A673 (cell line): ENCODE data around the gene CEACAM8. TPM values are rescaled to one million over a fixed set of nuclear protein-coding genes. Genes with fewer than 3 reads are reported as not detected.

Source experiments
- BruUV-seq: library from RNA; stranded (reverse); fragments of 400-500 nt; replicated peaks from 2 replicates; lab custom pipeline; 2021; lab: Mats Ljungman, UMichigan
- CTCF ChIA-PET: fragments of 300-600 bp; sonication (Branson Sonifier 250); formaldehyde crosslinking; loops from one replicate; lab custom pipeline; 2022; ENCODE audit warnings: antibody characterized with exemption; lab: Charles Lee
- POLR2A ChIA-PET: fragments of 300-600 bp; sonication (Branson Sonifier 250); formaldehyde crosslinking; loops from one replicate; lab custom pipeline; 2022; ENCODE audit warnings: antibody characterized with exemption; ENCODE audit not compliant: low non-redundant PET; lab: Charles Lee
- DNase-seq: peaks from one replicate; pipeline ENCODE4 v3.0.0-alpha.2; 2015; ENCODE audit warnings: low spot score
- H3K27ac ChIP-seq: fragments of 200-600 bp; sonication (generic); 2 replicates; pipeline ENCODE4 v1.5.1; 2016; ENCODE audit warnings: mixed run types, low read depth, mild to moderate bottlenecking, mixed read lengths, antibody characterized with exemption, low read length; ENCODE audit not compliant: poor library complexity, severe bottlenecking
- H3K27me3 ChIP-seq: fragments of 200-600 bp; sonication (generic); replicated peaks from 2 replicates; pipeline ENCODE4 v1.6.1; 2017; ENCODE audit warnings: mixed run types, low read depth, mild to moderate bottlenecking, mixed read lengths, antibody characterized with exemption, low read length; ENCODE audit not compliant: insufficient read depth, poor library complexity
- H3K36me3 ChIP-seq: fragments of 200-600 bp; sonication (generic); 2 replicates; pipeline ENCODE4 v1.6.1; 2016; ENCODE audit warnings: mixed run types, mild to moderate bottlenecking, mixed read lengths, antibody characterized with exemption, low read length; ENCODE audit not compliant: insufficient read depth, poor library complexity, severe bottlenecking
- H3K4me1 ChIP-seq: fragments of 200-600 bp; sonication (generic); 2 replicates; pipeline ENCODE4 v1.6.1; 2017; ENCODE audit warnings: mixed run types, mild to moderate bottlenecking, mixed read lengths, antibody characterized with exemption, low read length; ENCODE audit not compliant: insufficient read depth, poor library complexity, severe bottlenecking
- H3K4me3 ChIP-seq: fragments of 200-600 bp; sonication (generic); 2 replicates; pipeline ENCODE4 v1.5.1; 2016; ENCODE audit warnings: low read depth, mixed run types, mild to moderate bottlenecking, mixed read lengths, low read length; ENCODE audit not compliant: poor library complexity, severe bottlenecking
- H3K9me3 ChIP-seq: fragments of 200-600 bp; sonication (generic); 2 replicates; pipeline ENCODE4 v1.6.1; 2016; ENCODE audit warnings: mixed run types, low read depth, mild to moderate bottlenecking, mixed read lengths, antibody characterized with exemption, low read length; ENCODE audit not compliant: poor library complexity, severe bottlenecking
- EZH2 ChIP-seq: fragments of 200-600 bp; sonication (generic); IDR thresholded peaks from 2 replicates; pipeline ENCODE4 v1.6.1; 2017; ENCODE audit warnings: borderline replicate concordance, low read depth, mild to moderate bottlenecking, mixed read lengths, antibody characterized with exemption, low read length; ENCODE audit not compliant: poor library complexity, severe bottlenecking
- intact Hi-C: fragments of 100-400 bp; cut with micrococcal nuclease; formaldehyde crosslinking; loops from one replicate; pipeline ENCODE4 v1.10.0; 2022; ENCODE audit not compliant: unreplicated experiment
- total RNA-seq: library from RNA; stranded (reverse); gene quantifications from 2 replicates; pipeline ENCODE4 v1.2.3, GENCODE V29; 2021
- TF ChIP-seq, protein P1 (sequence below): fragments of 300-800, 200-600 bp; sonication (generic); conservative IDR thresholded peaks from 2 replicates; pipeline ENCODE4 v1.5.1; 2017; ENCODE audit warnings: low read depth, mild to moderate bottlenecking, antibody characterized with exemption, low read length, moderate library complexity, mixed read lengths

CEACAM8 gene
- total RNA-seq, 1 experiment from 2014 or later, result not detected

DNA sequence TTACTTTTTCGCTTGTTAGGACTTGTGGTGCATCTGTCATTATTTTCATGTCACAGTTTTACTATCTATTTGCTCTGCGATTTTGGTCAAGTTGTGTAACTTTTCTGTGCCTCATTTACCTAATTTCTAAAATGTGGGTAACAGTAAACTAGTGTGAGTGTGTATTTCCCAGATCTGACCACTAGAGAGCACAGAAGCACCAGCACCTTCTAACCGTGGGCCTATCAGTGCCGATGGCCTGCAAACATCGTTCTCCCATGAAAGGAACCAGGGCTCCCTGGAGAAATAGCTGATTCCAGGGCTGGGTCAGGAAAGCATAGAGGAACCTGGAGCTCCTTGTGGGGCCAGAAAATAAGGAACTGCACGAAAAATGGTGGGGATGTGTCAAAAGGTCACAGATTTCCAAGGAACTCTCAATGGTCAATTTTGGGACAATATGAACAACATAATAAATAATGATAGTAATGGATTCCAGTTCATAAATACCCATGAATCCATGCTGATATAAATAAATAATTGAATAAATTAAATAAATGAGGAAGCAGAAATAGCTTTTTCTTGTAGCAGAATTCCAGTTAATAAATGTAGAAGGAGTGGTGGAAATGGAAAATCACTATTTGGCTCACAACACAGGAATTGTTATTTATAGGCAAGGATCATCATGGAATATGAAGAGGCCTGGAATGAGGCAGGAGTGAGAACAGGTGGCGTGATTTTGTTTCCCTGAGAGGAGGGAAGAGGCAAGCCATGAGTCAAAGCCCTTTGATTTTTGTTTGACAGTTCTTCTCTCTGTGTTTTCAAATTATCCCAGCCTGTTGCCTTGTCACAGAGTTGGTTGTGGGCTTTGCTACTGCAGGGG lies 31.1 kb downstream of the CEACAM8 start:
- DNase-seq, result peak; percentile 58
- Histone ChIP-seq H3K36me3 (no peaks in the 10 kb centered on the region), H3K4me3 (no peak overlapping the region), H3K4me1 (no peaks in the 10 kb centered on the region), H3K27ac (no peak overlapping the region), H3K27me3 (peaks cover 4% of the 10 kb centered on the region), H3K9me3 (no peaks in the 10 kb centered on the region)
- intact Hi-C loops, result loop anchor here (5.0 kb wide), 1 partner anchor 34 kb away; no protein-coding TSS in a partner anchor
- CTCF ChIA-PET, result interaction anchor here (0.5 kb wide), 1 partner anchor 107 kb away, joined by 3 read pairs; no protein-coding TSS in a partner anchor
- no TSS peak for BruUV-seq
- POLR2A ChIA-PET, result no interaction called here
- TF ChIP-seq, protein P1, sequence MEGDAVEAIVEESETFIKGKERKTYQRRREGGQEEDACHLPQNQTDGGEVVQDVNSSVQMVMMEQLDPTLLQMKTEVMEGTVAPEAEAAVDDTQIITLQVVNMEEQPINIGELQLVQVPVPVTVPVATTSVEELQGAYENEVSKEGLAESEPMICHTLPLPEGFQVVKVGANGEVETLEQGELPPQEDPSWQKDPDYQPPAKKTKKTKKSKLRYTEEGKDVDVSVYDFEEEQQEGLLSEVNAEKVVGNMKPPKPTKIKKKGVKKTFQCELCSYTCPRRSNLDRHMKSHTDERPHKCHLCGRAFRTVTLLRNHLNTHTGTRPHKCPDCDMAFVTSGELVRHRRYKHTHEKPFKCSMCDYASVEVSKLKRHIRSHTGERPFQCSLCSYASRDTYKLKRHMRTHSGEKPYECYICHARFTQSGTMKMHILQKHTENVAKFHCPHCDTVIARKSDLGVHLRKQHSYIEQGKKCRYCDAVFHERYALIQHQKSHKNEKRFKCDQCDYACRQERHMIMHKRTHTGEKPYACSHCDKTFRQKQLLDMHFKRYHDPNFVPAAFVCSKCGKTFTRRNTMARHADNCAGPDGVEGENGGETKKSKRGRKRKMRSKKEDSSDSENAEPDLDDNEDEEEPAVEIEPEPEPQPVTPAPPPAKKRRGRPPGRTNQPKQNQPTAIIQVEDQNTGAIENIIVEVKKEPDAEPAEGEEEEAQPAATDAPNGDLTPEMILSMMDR, result peak; percentile 70
- no peak for TF ChIP-seq EZH2

DNA sequence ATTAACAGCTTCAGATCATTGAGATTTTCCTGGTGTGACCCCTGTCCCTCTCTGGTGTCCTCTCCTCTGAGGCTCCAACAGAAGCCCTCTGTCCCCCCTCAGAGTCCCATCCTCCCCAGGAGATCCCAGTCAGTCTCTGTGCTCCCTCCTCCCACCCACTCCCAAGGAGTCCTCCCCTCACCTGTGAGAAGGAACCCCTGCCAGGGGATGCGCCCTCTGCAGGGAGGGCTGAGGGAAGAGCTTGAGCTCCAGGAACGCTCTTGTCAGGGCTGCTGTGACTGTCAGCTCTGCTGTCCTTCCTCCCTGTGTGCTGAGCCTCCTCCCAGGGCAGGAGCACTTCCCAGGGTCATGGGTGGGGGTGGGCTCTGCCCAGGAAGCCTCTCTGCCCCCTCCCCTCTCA lies 33.2 kb downstream of the CEACAM8 start:
- CTCF ChIA-PET, result no interaction called here
- TF ChIP-seq EZH2, result no peak
- TF ChIP-seq, protein P1, result 0 out of 2 replicates have a peak, but pooled peaks have one; percentile 20
- Histone ChIP-seq H3K27ac (no peak overlapping the region), H3K36me3 (no peaks in the 10 kb centered on the region), H3K4me3 (no peak overlapping the region), H3K27me3 (peaks cover 4% of the 10 kb centered on the region), H3K9me3 (no peaks in the 10 kb centered on the region), H3K4me1 (no peaks in the 10 kb centered on the region)
- DNase-seq, result no peak
- no TSS peak for BruUV-seq
- POLR2A ChIA-PET, result no interaction called here
- intact Hi-C loops, result loop anchor here (5.0 kb wide), 1 partner anchor 36 kb away; no protein-coding TSS in a partner anchor

DNA sequence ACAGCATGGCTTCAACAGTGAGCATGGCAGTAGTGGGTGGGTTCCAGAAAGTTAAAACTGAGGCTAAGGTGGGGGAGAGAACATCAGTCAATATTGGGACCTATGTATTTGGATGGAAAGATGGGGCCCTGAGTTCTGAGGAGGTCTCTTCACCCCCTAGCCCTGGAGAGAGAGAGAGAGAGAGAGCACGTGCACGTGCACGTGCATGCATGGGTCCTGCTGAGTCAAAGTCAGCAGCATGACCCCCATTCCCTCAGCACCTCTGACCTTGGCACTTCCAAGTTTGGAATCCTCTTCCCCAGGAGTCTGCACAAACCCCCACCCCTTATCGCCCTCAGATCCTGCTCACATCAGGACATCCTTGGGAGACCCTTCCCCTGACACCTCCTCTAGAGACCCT lies 34.0 kb downstream of the CEACAM8 start:
- H3K9me3 ChIP-seq, result no peaks in the 10 kb centered on the region
- ChIA-PET POLR2A (no interaction called here), CTCF (no interaction called here)
- no peak for TF ChIP-seq EZH2
- TF ChIP-seq, protein P1, result no peak
- H3K36me3 ChIP-seq, result no peaks in the 10 kb centered on the region
- no peak overlapping the region for H3K27ac ChIP-seq
- intact Hi-C loops, result loop anchor here (5.0 kb wide), 1 partner anchor 37 kb away; no protein-coding TSS in a partner anchor
- H3K4me1 ChIP-seq, result no peaks in the 10 kb centered on the region
- no peak overlapping the region for H3K4me3 ChIP-seq
- BruUV-seq, result no TSS peak
- DNase-seq, result no peak
- peaks cover 4% of the 10 kb centered on the region for H3K27me3 ChIP-seq
